ENCODE data around the gene CASP3.
A peak's percentile ranks its signal among the peaks of the same experiment; 100 is the strongest.
"Not testable (repeated sequence)": the region's sequence is repeated elsewhere in the genome, so short reads cannot be mapped to it uniquely, and the experiment has no call there.

CASP3 gene

GRCh38 chr4:184662236-184662635 is 13.0 kb upstream of the CASP3 start:
- no peak for DNase-seq

GRCh38 chr4:184660978-184661377 is 11.7 kb upstream of the CASP3 start:
- no peak for DNase-seq

GRCh38 chr4:184657820-184658219 is 8.6 kb upstream of the CASP3 start:
- DNase-seq = not testable (repeated sequence)

- DNase-seq = no peak
Observed at GRCh38 chr4:184657144-184657543, 7.9 kb upstream of the CASP3 start.

GRCh38 chr4:184655889-184656869 is 6.9 kb upstream of the CASP3 start:
- DNase-seq = no peak

GRCh38 chr4:184653650-184654049 is 4.4 kb upstream of the CASP3 start:
- no peak for DNase-seq

- DNase-seq = not testable (repeated sequence)
Observed at GRCh38 chr4:184652681-184653080, 3.4 kb upstream of the CASP3 start.

GRCh38 chr4:184651899-184652298 is 2.7 kb upstream of the CASP3 start:
- DNase-seq = no peak

GRCh38 chr4:184649971-184650855 is 966 bp upstream of the CASP3 start:
- DNase-seq = peak; percentile 24

- DNase-seq = no peak
Observed at GRCh38 chr4:184648313-184649025, 778 bp downstream of the CASP3 start.

GRCh38 chr4:184648054-184648312 is 1.3 kb downstream of the CASP3 start:
- DNase-seq = no peak

GRCh38 chr4:184647266-184648053 is 1.8 kb downstream of the CASP3 start:
- DNase-seq = no peak

- no peak for DNase-seq
Observed at GRCh38 chr4:184645904-184646610, 3.2 kb downstream of the CASP3 start.

GRCh38 chr4:184644553-184645307 is 4.5 kb downstream of the CASP3 start:
- DNase-seq = no peak

GRCh38 chr4:184643731-184644130 is 5.5 kb downstream of the CASP3 start:
- DNase-seq = no peak

- DNase-seq = no peak
Observed at GRCh38 chr4:184641451-184641850, 7.8 kb downstream of the CASP3 start.

- no peak for DNase-seq
Observed at GRCh38 chr4:184641022-184641421, 8.2 kb downstream of the CASP3 start.

GRCh38 chr4:184636897-184637296 is 12.3 kb downstream of the CASP3 start:
- DNase-seq = no peak

GRCh38 chr4:184636144-184636543 is 13.1 kb downstream of the CASP3 start:
- DNase-seq = no peak

- DNase-seq = no peak
Observed at GRCh38 chr4:184635381-184635780, 13.9 kb downstream of the CASP3 start.

- no peak for DNase-seq
Observed at GRCh38 chr4:184632842-184633241, 16.4 kb downstream of the CASP3 start.
